Peyer's patch (tissue), 4 donors: ENCODE measurements around the gene RTN4R.

Source experiments
- CTCF ChIP-seq, 6 experiments: fragments of 450-650 bp in 4 of 6; fragments of 200-600 bp in 2 of 6; sonication (generic) in 1 of 6; IDR thresholded peaks; one replicate each; pipeline ENCODE4 v1.5.1; 2017 to 2019; ENCODE audit warnings: antibody characterized with exemption in 6 of 6, mild to moderate bottlenecking in 3 of 6, moderate library complexity in 1 of 6
- POLR2A ChIP-seq, 2 donors: fragments of 450-650 bp; IDR thresholded peaks; one replicate each; pipeline ENCODE4 v1.5.1; 2017; ENCODE audit warnings: antibody characterized with exemption in 2 of 2, mild to moderate bottlenecking in 2 of 2, moderate library complexity in 2 of 2

DNA sequence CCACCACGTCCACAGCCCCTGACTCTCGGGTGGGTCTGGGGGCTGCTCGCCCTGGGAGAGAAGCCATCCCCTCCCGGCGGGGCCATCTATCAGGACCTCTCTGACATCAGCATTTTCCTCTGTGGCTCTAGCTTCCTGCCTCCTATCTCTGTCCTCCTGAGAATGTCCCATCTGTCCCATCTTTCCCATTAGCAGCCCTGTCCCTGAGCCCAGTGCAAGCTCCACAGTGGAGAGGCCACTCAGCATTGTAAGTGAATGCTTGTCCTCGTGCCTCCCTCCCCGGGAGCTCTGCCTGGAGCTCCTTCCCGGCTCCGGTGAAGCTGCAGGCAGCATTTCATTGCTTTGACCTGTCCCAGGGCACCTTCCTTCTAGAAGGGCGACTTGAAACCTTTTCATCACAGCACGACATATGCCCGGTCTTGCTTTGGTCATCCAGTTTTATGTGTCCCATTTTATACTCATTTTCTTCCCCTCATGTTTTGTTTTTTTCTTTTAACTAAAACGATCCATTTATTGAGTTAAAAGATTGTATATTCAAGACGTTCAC, 49.7 kb downstream of the RTN4R start:
- no peak for TF ChIP-seq CTCF (IDR thresholded peaks at IDR 0.05)
- no peak for TF ChIP-seq POLR2A (IDR thresholded peaks at IDR 0.05)
